GM12873 (cell line): ENCODE results near the gene MAP1B.

ENCODE experiments used
- TF ChIP-seq, protein P1 (sequence below): IDR thresholded peaks from 2 replicates; pipeline ENCODE4 v1.5.1; 2012; ENCODE audit warnings: low read depth, mild to moderate bottlenecking, moderate library complexity, low read length, control low read depth; ENCODE audit not compliant: insufficient read depth; ENCODE audit errors: missing control alignments

Gene MAP1B

DNA sequence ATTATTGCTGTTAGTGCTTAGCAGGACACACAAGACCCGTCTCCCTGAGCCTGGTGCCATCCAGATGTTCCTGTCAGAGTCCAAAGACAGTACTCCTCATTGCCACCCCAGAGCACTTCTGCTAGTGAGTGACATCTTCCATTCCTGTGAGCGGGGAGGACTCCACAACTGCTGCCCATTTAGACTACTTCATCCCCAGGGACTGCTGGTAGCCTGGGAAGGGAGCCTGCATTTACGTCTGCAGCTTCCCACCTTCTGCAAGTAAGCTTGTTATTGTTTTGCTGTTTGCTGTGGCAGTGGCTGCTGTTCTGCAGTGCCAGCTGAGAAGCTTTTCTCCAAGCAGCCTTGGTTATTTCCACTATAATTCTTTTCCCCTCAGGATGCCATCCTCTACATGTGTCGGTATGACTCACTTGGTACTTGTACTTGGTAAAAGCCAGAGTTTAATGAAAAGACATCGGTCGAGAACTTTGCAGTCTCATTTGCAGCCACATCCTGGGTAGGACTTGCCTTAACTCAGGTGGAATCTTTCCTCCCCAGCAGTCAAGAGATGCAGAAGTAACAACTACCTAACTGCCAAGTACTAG, 10.6 kb upstream of the MAP1B start:
- TF ChIP-seq, protein P1, sequence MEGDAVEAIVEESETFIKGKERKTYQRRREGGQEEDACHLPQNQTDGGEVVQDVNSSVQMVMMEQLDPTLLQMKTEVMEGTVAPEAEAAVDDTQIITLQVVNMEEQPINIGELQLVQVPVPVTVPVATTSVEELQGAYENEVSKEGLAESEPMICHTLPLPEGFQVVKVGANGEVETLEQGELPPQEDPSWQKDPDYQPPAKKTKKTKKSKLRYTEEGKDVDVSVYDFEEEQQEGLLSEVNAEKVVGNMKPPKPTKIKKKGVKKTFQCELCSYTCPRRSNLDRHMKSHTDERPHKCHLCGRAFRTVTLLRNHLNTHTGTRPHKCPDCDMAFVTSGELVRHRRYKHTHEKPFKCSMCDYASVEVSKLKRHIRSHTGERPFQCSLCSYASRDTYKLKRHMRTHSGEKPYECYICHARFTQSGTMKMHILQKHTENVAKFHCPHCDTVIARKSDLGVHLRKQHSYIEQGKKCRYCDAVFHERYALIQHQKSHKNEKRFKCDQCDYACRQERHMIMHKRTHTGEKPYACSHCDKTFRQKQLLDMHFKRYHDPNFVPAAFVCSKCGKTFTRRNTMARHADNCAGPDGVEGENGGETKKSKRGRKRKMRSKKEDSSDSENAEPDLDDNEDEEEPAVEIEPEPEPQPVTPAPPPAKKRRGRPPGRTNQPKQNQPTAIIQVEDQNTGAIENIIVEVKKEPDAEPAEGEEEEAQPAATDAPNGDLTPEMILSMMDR = no peak

DNA sequence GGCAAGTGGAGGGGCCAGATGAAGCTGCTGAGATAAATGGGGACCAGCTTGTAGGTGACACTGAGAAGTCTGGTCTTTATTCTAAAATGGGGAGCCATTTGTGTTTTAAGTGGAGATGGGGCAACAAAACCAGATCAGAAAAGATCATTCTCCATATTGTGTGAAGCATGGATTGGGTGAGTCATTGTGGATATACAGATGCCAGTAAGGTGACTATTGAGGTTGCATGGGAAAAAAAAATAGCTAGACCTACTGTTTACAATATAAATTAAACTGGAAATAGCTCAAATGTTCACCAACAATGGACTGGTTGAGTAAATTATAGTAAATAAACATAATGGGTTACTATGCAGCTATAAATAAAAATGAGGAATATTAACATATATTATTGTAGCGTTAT, 5.4 kb upstream of the MAP1B start:
- TF ChIP-seq, protein P1 = no peak

DNA sequence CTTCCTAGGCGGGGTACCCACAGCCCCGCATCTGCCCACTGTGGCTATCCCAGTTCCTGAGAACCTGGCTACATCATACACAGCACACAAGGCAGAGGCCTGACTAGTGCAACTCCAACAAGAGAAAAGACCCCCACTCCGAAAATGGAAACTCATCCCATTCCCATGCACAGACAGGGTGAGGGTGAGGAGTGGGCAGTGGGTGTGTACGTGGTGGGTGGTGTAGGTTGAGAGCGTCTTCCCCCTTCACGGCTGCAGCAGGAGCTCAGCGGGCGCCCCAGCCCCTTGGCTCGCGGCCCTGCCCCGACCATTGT, 501 bp upstream of the MAP1B start:
- TF ChIP-seq, protein P1 = no peak

DNA sequence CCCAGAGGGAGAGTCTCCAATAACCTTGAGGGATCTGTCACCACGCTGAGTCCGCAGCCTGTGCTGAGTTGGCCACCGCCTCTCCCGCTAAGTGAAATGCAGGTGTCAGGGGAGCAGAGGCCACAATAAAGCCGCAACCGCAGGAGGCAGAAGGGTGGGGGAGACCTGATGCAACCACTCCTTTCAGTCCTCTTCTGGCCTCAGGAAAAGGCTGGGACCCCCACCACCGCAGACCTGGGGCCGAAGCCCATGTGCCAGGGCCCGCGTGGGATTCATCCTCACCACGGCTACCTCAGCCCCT, 576 bp downstream of the MAP1B start:
- TF ChIP-seq, protein P1 = no peak

DNA sequence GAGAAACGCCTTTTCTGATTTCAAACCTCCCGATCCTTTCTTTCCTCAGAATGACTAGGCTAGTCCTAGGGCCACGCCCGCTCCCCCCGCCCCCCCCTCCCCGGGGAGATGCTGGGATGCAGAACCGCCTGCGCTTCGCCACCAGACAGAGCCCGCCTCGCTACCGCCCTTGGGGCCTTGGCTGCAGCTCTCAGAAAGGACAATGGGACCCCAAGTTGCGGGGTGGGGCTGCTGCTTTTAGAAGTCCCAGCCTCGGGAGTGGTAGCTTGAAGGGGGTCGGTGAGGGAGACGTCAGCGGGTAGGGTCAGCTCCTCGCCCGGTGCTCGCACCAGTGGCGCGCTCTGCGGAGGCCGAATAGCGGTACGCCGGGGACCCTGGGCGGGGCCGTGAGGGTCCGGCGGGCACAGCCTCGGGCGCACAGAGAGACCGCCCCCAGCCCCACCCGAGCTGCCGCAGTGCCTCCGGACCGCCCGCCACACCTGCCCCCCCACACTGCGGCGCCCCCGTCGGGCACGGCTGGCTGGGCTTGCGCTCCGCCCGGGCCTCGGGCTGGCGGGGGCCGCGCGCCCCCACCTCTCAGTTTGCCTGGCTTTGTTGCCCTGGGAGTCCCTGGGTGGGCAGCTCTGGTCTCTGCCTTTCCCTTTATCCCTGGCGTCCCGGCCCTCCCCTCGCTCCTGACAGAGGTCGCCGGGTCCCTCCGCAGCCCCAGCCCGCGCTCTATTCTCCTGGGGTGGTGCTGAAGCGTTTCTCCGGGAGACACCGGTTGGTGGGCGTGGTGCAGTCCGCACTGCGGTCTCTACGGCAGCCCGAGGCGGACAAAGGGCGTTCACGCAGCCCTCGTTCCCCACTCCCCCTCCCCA, 1.2 kb downstream of the MAP1B start:
- TF ChIP-seq, protein P1 = no peak

DNA sequence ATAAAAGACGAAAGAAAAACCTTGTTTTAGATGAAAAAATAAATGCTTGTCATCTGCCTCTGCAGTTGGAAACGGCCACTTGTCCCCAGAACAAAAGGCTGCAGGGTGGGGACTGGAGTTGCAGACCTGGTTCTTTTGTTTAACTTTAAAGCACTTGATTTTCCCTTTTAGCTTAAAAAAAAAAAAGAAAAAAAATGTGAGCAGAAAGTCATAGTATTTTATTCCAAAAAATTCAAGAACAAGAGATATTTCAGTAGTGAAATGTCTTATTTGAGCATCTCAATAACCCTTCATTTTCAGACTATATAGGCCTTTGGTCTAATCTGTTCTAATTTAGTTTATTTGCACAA, 1.8 kb downstream of the MAP1B start:
- TF ChIP-seq, protein P1 = no peak

DNA sequence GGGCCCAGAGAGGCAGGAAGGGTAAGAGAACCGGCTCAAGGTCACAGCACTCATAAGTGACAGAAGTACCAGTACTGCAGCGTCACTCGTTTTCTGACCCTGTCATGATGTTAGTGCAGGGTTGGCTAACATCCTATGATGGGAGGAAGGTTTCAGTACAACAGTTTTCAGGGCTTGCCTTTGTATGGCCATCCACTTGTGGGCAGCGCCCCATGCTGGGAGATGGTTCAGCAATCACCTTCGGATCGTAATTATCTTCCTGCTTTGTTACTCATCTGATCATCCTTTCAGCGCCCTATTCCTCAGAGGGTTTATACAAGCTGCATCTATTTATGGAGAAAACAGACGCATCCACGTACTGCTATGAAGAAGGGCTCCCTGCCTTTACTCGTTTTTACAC, 2.4 kb downstream of the MAP1B start:
- TF ChIP-seq, protein P1 = no peak
